Measurements from ENCODE around the gene DNTTIP2.
"Not testable (repeated sequence)": the region's sequence is repeated elsewhere in the genome, so short reads cannot be mapped to it uniquely, and the experiment has no call there.

DNTTIP2 gene

DNA sequence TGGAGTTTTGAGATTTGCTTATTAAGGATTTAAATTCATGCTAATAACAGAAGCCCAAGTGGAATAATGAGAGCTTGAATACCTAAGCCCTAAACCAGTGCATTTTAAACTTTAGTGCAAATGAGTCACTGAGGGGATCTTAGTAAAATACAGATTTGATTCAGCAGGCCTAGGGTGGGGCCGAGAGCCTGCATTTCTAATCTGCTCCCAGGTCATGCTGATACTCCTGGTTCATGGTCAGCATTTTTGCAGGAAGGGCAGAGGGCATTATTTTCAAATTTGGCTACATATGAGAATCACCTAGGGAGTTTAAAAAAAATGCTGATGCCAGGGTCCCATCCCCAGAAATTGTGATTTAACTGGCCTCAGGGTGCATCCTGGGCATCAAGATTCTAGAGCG is 39.3 kb downstream of the DNTTIP2 start:
- no peaks in the 10 kb centered on the region for H3K27me3 ChIP-seq (ENCODE audit: control insufficient read depth, low read length)
- no peaks in the 10 kb centered on the region for H4K20me1 ChIP-seq (ENCODE audit: control insufficient read depth, insufficient read depth, low read depth, low read length)
- H3K9me3 ChIP-seq (ENCODE audit: control insufficient read depth, insufficient read depth, low read length), result no peaks in the 10 kb centered on the region
- no peak overlapping the region for H3K4me2 ChIP-seq (ENCODE audit: low read length)
- H3K4me1 ChIP-seq (ENCODE audit: control insufficient read depth, low read length), result peaks cover 11% of the 10 kb centered on the region
- H3K79me2 ChIP-seq (ENCODE audit: control insufficient read depth, low read length), result peaks cover under 1% of the 10 kb centered on the region
- no peaks in the 10 kb centered on the region for H3F3A ChIP-seq (ENCODE audit: control insufficient read depth, insufficient read depth)
- no peaks in the 10 kb centered on the region for H3K9me2 ChIP-seq (replicated peaks; ENCODE audit: control insufficient read depth, low read length)
- H3K36me3 ChIP-seq (ENCODE audit: control insufficient read depth, low read length), result peaks cover 29% of the 10 kb centered on the region
- H3K27ac ChIP-seq (ENCODE audit: low read depth, low read length), result no peak overlapping the region
- H3K4me3 ChIP-seq (ENCODE audit: low read length), result no peak overlapping the region
- TF ChIP-seq, protein P1, sequence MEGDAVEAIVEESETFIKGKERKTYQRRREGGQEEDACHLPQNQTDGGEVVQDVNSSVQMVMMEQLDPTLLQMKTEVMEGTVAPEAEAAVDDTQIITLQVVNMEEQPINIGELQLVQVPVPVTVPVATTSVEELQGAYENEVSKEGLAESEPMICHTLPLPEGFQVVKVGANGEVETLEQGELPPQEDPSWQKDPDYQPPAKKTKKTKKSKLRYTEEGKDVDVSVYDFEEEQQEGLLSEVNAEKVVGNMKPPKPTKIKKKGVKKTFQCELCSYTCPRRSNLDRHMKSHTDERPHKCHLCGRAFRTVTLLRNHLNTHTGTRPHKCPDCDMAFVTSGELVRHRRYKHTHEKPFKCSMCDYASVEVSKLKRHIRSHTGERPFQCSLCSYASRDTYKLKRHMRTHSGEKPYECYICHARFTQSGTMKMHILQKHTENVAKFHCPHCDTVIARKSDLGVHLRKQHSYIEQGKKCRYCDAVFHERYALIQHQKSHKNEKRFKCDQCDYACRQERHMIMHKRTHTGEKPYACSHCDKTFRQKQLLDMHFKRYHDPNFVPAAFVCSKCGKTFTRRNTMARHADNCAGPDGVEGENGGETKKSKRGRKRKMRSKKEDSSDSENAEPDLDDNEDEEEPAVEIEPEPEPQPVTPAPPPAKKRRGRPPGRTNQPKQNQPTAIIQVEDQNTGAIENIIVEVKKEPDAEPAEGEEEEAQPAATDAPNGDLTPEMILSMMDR (IDR thresholded peaks at IDR 0.05; ENCODE audit: low read depth, low read length, poor library complexity, severe bottlenecking), result no peak
- no peak for TF ChIP-seq EZH2phosphoT487 (IDR thresholded peaks at IDR 0.05; ENCODE audit: borderline replicate concordance, low read length)

DNA sequence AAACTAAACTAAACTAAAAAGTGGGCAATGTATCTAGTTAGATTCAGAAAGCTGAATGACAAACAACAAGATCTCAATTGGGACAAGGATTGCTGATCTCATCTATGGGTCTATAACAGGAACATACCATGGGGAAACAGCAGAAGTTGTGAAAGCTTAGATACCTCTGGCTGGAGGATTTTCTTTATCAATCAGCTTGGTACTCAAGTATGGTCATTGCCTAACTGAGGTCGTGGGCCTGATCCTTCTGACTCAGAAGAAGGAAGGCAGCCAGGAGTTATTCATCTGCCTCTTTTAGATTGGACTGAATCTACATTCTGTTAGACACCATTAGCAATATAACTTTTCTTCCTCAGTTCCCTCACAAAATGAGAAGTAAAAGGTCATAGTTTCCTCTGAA is 39.7 kb downstream of the DNTTIP2 start:
- TF ChIP-seq EZH2phosphoT487 (IDR thresholded peaks at IDR 0.05; ENCODE audit: borderline replicate concordance, low read length), result no peak
- TF ChIP-seq, protein P1 (IDR thresholded peaks at IDR 0.05; ENCODE audit: low read depth, low read length, poor library complexity, severe bottlenecking), result no peak
- H3K27ac ChIP-seq (ENCODE audit: low read depth, low read length), result no peak overlapping the region
- no peak overlapping the region for H3K4me2 ChIP-seq (ENCODE audit: low read length)
- H3K9me3 ChIP-seq (ENCODE audit: control insufficient read depth, insufficient read depth, low read length), result no peaks in the 10 kb centered on the region
- H3K4me1 ChIP-seq (ENCODE audit: control insufficient read depth, low read length), result peaks cover 7% of the 10 kb centered on the region
- H3K9me2 ChIP-seq (replicated peaks; ENCODE audit: control insufficient read depth, low read length), result no peaks in the 10 kb centered on the region
- no peak overlapping the region for H3K4me3 ChIP-seq (ENCODE audit: low read length)
- H3K27me3 ChIP-seq (ENCODE audit: control insufficient read depth, low read length), result no peaks in the 10 kb centered on the region
- no peaks in the 10 kb centered on the region for H4K20me1 ChIP-seq (ENCODE audit: control insufficient read depth, insufficient read depth, low read depth, low read length)
- no peaks in the 10 kb centered on the region for H3F3A ChIP-seq (ENCODE audit: control insufficient read depth, insufficient read depth)
- H3K36me3 ChIP-seq (ENCODE audit: control insufficient read depth, low read length), result peaks cover 29% of the 10 kb centered on the region
- H3K79me2 ChIP-seq (ENCODE audit: control insufficient read depth, low read length), result no peaks in the 10 kb centered on the region

DNA sequence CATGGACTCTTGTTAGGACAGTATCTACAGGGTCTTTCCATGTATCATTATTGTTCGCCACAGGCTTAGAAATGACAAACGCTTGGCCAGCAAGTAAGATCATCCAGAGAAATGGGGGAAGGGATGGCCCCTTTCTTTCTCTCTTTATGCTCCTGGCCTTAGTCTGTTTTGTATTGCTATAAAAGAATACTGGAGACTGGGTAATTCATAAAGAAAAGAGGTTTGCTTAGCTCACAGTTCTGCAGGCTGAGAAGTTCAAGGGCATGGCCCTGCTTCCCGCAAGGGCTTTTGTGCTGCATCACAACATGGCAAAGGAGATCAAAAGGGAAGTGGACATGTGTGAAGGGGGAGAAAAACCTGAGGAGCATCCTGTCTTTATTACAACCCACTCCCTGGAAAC is 41.0 kb downstream of the DNTTIP2 start:
- H3K27ac ChIP-seq (ENCODE audit: low read depth, low read length), result no peak overlapping the region
- TF ChIP-seq, protein P1 (IDR thresholded peaks at IDR 0.05; ENCODE audit: low read depth, low read length, poor library complexity, severe bottlenecking), result no peak
- no peak for TF ChIP-seq EZH2phosphoT487 (IDR thresholded peaks at IDR 0.05; ENCODE audit: borderline replicate concordance, low read length)
- H3K4me3 ChIP-seq (ENCODE audit: low read length), result no peak overlapping the region
- no peaks in the 10 kb centered on the region for H3F3A ChIP-seq (ENCODE audit: control insufficient read depth, insufficient read depth)
- H4K20me1 ChIP-seq (ENCODE audit: control insufficient read depth, insufficient read depth, low read depth, low read length), result no peaks in the 10 kb centered on the region
- H3K36me3 ChIP-seq (ENCODE audit: control insufficient read depth, low read length), result peaks cover 21% of the 10 kb centered on the region
- no peak overlapping the region for H3K4me2 ChIP-seq (ENCODE audit: low read length)
- no peaks in the 10 kb centered on the region; the same call in 1 of the 2 replicates for H3K9me3 ChIP-seq (ENCODE audit: control insufficient read depth, insufficient read depth, low read length)
- no peaks in the 10 kb centered on the region for H3K9me2 ChIP-seq (replicated peaks; ENCODE audit: control insufficient read depth, low read length)
- no peaks in the 10 kb centered on the region for H3K27me3 ChIP-seq (ENCODE audit: control insufficient read depth, low read length)
- no peaks in the 10 kb centered on the region for H3K79me2 ChIP-seq (ENCODE audit: control insufficient read depth, low read length)
- H3K4me1 ChIP-seq (ENCODE audit: control insufficient read depth, low read length), result no peaks in the 10 kb centered on the region

DNA sequence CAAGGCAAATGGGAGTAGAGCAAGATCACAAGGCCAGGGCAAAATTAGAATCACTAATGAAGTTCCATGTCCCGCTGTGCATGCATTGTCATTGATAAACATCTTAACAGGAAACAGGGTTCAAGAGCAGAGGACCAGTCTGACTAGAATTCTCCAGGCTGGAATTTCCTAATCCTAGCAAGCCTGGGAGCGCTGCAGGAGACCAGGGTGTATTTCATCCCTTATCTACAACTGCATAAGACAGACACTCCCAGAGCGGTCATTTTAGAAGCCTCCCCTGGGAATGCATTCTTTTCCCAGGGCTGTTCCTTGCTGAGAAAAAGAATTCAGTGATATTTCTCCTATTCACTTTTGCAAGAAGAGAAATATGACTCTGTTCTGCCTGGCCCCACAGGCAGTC is 45.7 kb downstream of the DNTTIP2 start:
- H3K4me2 ChIP-seq (ENCODE audit: low read length); H3K9me3 ChIP-seq (ENCODE audit: control insufficient read depth, insufficient read depth, low read length); H3K4me3 ChIP-seq (ENCODE audit: low read length): not testable (repeated sequence)

More for the DNA sequence above, 45.7 kb downstream of the DNTTIP2 start:
- not testable (repeated sequence) for H3K27me3 ChIP-seq (ENCODE audit: control insufficient read depth, low read length); H4K20me1 ChIP-seq (ENCODE audit: control insufficient read depth, insufficient read depth, low read depth, low read length); H3F3A ChIP-seq (ENCODE audit: control insufficient read depth, insufficient read depth); H3K9me2 ChIP-seq (replicated peaks; ENCODE audit: control insufficient read depth, low read length); H3K79me2 ChIP-seq (ENCODE audit: control insufficient read depth, low read length); H3K4me1 ChIP-seq (ENCODE audit: control insufficient read depth, low read length); H3K36me3 ChIP-seq (ENCODE audit: control insufficient read depth, low read length); H3K27ac ChIP-seq (ENCODE audit: low read depth, low read length)

All from DOHH2 (cell line).